Amygdala (tissue), 56 donors: Measurements from ENCODE around the gene BRD9.
A peak's percentile ranks its signal among the peaks of the same experiment; 100 is the strongest.
"Not testable (repeated sequence)": the region's sequence is repeated elsewhere in the genome, so short reads cannot be mapped to it uniquely, and the experiment has no call there.

ENCODE experiments used
- DNase-seq, 56 donors: peaks; one replicate each; lab custom pipeline; 2025; lab: John Stamatoyannopoulos, UW

BRD9 gene

GRCh38 chr5:861442-862366, 30.9 kb downstream of the BRD9 start:
- no peak for DNase-seq

DNA sequence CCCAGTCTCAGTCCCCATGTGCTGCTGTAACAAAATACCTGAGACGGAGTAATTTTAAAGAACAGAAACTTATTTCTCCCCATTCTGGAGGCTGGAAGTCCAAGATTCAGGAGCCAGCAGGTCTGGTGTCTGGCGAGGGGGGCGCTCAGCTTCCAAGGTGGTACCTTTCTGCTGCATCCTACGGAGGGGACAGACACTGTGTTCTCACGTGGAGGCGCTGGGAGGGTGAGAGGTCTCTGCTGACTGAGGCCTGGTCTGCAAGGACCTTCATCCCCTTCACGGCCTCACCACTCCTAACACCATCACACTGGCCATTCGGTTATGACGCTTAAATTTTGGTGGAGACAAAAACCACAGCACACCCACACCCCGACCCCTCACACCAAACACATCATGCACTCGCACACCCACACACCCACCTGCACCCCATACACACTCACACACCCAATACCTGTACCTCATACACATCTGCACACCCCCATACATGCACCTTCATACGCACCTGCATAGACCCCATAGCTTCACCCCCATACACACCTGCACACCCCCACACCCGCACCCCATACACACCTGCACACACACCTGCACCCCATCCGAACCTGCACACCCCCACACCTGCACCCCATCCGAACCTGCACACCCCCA, 32.0 kb downstream of the BRD9 start:
- no peak for DNase-seq

GRCh38 chr5:859798-860296, 32.8 kb downstream of the BRD9 start:
- no peak for DNase-seq

- no peak for DNase-seq
These were observed 33.2 kb downstream of the BRD9 start for GRCh38 chr5:859391-859790.

DNA sequence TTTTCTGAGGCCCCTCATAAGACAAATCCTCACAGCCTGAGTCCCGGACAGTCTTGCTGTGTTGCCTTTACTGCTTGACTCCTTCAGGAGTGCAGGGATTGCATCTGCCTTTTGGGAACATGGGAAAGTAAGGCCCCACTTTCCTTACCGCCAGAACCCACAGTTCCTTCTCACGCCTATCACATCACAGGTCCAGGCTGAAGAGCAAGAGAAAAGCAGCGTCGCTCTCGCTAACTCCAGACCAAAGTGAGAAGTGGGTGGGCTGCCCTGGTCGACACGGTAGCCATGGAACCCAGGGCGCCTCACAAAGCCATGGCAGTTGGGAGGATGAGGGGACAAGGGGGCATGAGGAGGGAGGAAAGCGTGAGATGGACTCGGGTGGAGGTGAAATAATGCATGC, 33.9 kb downstream of the BRD9 start:
- DNase-seq = no peak

DNA sequence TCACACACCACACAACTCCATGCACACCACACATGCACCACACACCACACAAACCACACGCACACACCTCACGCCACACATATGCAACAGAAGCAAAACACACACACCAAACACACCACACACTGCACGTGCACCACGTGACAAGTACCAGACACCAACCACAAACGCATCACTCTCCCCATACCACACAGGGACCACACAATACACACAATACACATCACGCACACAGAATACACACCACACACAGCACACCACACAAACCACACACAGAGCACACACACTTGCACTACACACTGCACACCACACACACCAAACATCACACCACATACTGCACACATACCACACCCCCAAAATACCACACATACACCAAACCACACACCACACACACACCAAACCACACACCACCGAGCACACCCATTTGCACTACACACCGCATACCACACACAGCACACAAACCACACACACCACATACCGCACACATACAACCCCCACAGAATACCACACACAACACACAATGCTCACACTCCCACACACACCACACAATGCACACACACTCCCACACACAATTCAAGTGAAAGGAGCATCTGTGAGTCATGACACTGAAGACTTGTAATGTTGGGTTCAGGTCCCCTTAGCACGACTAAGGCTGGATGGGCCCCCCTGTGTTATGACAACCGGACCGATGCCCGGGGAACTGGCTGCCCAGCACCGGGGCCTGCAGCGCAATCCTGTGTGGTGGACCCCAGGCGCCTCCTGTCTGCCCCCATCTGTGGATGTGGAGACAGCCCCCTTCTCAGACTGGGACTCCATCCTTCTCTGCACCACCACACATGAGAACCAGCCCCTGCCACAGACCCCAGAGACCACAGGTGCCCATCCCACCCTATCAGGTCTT, 35.8 kb downstream of the BRD9 start:
- DNase-seq = no peak

- DNase-seq = no peak
These were observed 36.6 kb downstream of the BRD9 start for GRCh38 chr5:855771-856530.

DNA sequence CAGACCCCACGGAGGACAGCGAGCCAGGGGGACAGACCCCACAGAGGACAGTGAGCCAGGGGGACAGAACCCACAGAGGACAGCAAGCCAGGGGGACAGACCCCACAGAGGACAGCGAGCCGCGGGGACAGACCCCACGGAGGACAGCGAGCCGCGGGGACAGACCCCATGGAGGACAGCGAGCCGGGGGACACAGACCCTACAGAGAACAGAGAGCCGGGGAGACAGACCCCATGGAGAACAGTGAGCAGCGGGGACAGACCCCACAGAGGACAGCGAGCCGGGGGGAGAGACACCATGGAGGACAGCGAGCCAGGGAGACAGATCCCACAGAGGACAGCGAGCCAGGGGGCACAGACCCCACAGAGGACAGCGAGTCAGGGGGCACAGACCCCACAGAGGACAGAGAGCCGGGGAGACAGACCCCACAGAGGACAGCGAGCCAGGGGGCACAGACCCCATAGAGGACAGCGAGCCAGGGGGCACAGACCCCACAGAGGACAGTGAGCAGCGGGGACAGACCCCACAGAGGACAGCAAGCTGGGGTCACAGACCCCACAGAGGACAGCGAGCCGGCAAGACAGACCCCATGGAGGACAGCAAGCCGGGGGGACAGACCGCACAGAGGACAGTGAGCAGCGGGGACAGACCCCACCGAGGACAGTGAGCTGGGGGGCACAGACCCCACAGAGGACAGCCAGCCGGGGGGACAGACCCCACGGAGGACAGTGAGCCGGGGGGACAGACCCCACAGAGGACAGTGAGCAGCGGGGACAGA, 37.4 kb downstream of the BRD9 start:
- DNase-seq = no peak

DNA sequence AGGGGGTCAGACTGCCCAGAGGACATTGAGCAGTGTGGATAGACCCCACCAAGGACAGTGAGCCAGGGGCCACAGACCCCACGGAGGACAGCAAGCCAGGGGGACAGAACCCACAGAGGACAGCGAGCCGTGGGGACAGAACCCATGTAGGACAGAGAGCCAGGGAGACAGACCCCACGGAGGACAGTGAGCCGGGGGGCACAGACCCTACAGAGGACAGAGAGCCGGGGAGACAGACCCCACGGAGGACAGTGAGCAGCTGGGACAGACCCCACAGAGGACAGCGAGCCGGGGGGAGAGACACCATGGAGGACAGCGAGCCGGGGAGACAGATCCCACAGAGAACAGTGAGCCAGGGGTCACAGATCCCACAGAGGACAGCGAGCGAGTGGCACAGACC, 38.4 kb downstream of the BRD9 start:
- no peak for DNase-seq

- not testable (repeated sequence) for DNase-seq
These were observed 39.0 kb downstream of the BRD9 start for GRCh38 chr5:853416-854090.

DNA sequence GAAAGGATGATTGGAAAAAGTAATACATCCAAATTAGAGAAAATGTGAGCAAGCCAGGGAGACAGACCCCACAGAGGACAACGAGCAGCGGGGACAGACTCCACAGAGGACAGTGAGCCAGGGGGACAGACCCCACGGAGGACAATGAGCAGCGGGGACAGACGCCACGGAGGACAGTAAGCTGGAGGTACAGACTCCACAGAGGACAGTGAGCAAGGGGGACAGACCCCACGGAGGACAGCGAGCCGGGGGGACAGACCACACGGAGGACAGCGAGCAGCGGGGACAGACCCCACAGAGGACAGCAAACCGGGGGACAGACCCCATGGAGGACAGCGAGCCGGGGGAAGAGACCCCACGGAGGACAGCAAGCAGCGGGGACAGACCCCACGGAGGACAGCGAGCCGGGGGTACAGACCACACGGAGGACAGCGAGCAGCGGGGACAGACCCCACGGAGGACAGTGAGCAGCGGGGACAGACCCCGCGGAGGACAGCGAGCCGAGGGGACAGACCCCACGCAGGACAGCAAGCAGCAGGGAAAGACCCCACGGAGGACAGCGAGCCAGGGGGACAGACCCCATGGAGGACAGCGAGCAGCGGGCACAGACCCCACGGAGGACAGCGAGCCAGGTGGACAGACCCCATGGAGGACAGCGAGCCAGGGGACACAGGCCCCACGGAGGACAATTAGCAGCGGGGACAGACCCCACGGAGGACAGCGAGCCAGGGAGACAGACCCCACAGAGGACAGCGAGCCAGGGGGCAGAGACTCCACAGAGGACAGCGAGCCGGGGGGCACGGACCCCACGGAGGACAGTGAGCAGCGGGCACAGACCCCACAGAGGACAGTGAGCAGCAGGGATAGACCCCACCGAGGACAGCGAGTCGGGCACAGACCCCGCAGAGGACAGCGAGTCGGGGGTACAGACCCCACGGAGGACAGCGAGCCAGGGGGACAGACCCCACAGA, 39.9 kb downstream of the BRD9 start:
- no peak for DNase-seq

DNA sequence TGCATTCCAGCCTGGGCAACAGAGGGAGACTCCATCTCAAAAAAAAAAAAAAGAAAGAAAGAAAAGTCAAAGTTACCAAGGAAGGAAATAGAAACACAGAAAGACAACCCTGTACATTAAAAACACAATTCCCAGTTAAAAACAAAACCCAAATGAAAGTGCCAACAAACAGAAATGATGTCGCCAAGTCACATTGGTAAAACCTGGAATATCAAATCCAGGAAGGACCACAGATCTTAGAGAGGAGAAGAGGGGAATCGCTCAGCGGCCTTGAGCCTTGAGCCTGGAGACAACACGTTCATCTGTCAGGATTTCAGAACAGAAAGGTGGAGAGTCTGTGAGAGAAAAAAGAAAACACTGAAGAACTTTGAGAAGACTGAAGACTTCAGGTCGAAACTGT, 40.6 kb downstream of the BRD9 start:
- no peak for DNase-seq

DNA sequence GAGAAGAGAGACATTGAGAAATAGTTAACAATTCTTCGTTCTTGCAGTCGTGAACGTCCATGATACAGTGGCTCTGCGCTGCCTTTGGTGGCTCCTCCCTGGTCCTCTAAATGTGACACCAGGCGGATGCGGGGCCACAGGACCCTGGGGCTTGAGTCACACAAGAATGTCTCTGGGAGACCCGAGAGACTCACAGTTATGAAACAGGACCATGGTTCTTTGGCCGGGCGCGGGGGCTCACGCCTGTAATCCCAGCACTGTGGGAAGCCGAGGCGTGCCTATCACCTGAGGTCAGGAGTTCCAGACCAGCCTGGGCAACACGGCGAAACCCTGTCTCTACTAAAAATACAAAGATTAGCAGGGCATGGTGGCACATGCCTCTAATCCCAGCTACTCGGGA, 41.0 kb downstream of the BRD9 start:
- DNase-seq = no peak

DNA sequence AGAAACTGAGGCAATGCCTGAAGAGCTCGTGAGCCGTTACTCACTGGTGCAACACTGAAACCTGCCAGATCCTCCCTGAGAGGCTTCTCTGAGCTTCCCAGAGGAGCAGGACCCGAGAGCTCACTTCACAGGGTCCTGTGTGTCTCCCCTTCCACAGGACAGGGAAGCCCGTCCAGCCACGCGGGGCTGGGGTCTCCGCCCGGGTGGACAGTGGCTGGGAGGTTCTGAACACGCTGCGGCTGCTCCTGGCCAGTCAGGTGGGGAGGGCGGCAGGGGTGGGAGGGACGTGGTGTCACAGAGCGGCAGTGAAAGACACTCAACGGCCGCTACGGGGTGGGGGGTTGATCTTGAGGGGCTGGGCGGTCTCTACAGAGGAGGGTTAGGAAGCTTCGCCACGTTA, 41.5 kb downstream of the BRD9 start:
- no peak for DNase-seq

DNA sequence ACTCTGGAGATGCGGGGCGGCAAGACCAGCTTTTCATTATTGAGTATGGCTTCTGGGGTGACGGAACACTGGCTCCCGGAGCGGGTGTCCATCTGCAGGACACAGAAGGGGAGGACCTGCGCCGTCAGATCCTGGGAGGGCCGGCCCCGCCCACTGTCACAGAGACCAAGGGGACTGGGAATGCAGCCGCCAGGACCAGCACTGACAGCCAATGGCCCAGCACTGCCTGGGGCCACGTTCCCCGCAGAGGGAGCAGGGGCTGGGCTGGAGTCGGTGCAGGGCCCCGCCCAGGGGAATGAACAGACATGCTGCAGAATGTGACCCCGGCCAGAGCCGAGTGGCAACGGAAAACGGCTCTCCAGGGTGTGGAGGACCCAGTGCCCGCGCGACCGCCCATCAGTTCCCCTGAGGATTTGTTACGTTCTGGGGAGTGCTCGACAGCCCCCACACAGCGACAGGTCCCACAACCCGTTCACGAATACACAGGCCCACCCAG, 42.0 kb downstream of the BRD9 start, which contains the start of gene ZDHHC11:
Gene ZDHHC11, minus strand, starts transcription at position 476 of the 496 bp plus-strand sequence. Its CDS starts 384 bp downstream, at position 92.
- peak in 8 of 56 donors; percentile 10 to 49 (median 22) for DNase-seq

- DNase-seq = peak in 2 of 56 donors; percentile 10 to 11
These were observed 42.8 kb downstream of the BRD9 start for GRCh38 chr5:849651-850301.
